ENCODE measurements around the gene STAB2. TPM values are rescaled to one million over a fixed set of nuclear protein-coding genes. Genes with fewer than 3 reads are reported as not detected.

Gene STAB2
- polyA plus RNA-seq, 1 of the 3 experiments (the other 2 are of a cell fraction) = not detected

GRCh38 chr12:103623716-103624115 lies 36.6 kb downstream of the STAB2 start:
- peaks cover 0 to 9% of the 10 kb centered on the region in 2 experiments; a peak in 1 of 4 replicates for H3K4me1 ChIP-seq (ENCODE audit: control insufficient read depth in 1 of 2, insufficient read depth in 2 of 2, low read depth in 1 of 2, low read length in 1 of 2)
- no peak overlapping the region for H3K4me2 ChIP-seq
- WGBS (ENCODE audit: low lambda C conversion rate) = 35% methylated on average over 6 of the region's 6 CpGs
- ChIA-PET POLR2A (no interaction called here), CTCF (interaction anchor here (1.3 to 1.6 kb wide), 2 partner anchors 9 to 246 kb away, joined by 3 to 11 read pairs; no protein-coding TSS in a partner anchor)
- H3K36me3 ChIP-seq (replicated peaks in 1 of 2; ENCODE audit: control insufficient read depth in 1 of 2, insufficient read depth in 2 of 2, low read length in 1 of 2) = no peaks in the 10 kb centered on the region
- DNase-seq = no peak
- H2AFZ ChIP-seq (ENCODE audit: low read depth) = no peak overlapping the region
- H3K4me3 ChIP-seq (ENCODE audit: low read depth in 2 of 2, low read length in 1 of 2) = no peak overlapping the region
- no peak overlapping the region for H3K27ac ChIP-seq (ENCODE audit: low read depth in 2 of 2, low read length in 1 of 2)
- TF ChIP-seq TEAD4 (IDR thresholded peaks at IDR 0.05; ENCODE audit: borderline replicate concordance, insufficient read depth) (no peak), MXI1 (IDR thresholded peaks at IDR 0.05; ENCODE audit: low read depth, low read length) (no peak), MEF2A (IDR thresholded peaks at IDR 0.05; ENCODE audit: borderline replicate concordance, low read depth) (no peak), IRF3 (IDR thresholded peaks at IDR 0.05; ENCODE audit: low read depth, low read length) (no peak), ELF1 (IDR thresholded peaks at IDR 0.05) (no peak), FOXM1 (IDR thresholded peaks at IDR 0.05; ENCODE audit: low read depth) (no peak), EZH2phosphoT487 (IDR thresholded peaks at IDR 0.05; ENCODE audit: borderline replicate concordance, low read depth) (no peak), TAF1 (IDR thresholded peaks at IDR 0.05; ENCODE audit: borderline replicate concordance, low read depth, low read length) (no peak), PBX3 (IDR thresholded peaks at IDR 0.05) (no peak), JUND (IDR thresholded peaks at IDR 0.05) (no peak), CHD2 (IDR thresholded peaks at IDR 0.05; ENCODE audit: low read length, partially characterized antibody) (no peak), USF2 (IDR thresholded peaks at IDR 0.05; ENCODE audit: borderline replicate concordance, low read depth, low read length) (no peak), ZBTB33 (IDR thresholded peaks at IDR 0.05; ENCODE audit: borderline replicate concordance, low read depth) (no peak), GATA2 (CRISPR knock-in tag; IDR thresholded peaks at IDR 0.05) (no peak), RFX5 (IDR thresholded peaks at IDR 0.05; ENCODE audit: low read length) (no peak)
- no peaks in the 10 kb centered on the region for H3F3A ChIP-seq (replicated peaks; ENCODE audit: insufficient read depth)
- no peaks in the 10 kb centered on the region for H3K79me2 ChIP-seq (ENCODE audit: insufficient read depth)
- H3K27me3 ChIP-seq (ENCODE audit: insufficient read depth) = no peaks in the 10 kb centered on the region
- no peak overlapping the region for H3K9ac ChIP-seq
- no peaks in the 10 kb centered on the region for H3K9me3 ChIP-seq
- no peaks in the 10 kb centered on the region for H4K20me1 ChIP-seq (ENCODE audit: insufficient read depth)
- H3K9me2 ChIP-seq = no peaks in the 10 kb centered on the region

Data from SK-N-SH (cell line).